HepG2 (cell line): ENCODE data around the gene ADCYAP1R1. TPM values are rescaled to one million over a fixed set of nuclear protein-coding genes. Genes with fewer than 3 reads are reported as not detected.

Source experiments
- ATAC-seq: fragments of 200-7000 bp; cut with Tn5 transposase; 3 replicates; pipeline ENCODE4 v1.9.1; 2020; ENCODE audit warnings: mild to moderate bottlenecking, moderate library complexity
- BruUV-seq: library from RNA; stranded (reverse); fragments of 400-500 nt; replicated peaks from 2 replicates; lab custom pipeline; 2021; lab: Mats Ljungman, UMichigan
- CTCF ChIA-PET: fragments of 300-600 bp; formaldehyde crosslinking; extraction: SDS; loops from one replicate; lab custom pipeline; 2021; ENCODE audit warnings: low total read pairs, inconsistent platforms, low intra/inter-chr PET ratio; lab: Yijun Ruan, JAX
- POLR2A ChIA-PET: fragments of 350-600 bp; sonication (Branson Sonifier 250); formaldehyde crosslinking; loops from one replicate; lab custom pipeline; 2020; ENCODE audit warnings: antibody characterized with exemption, inconsistent platforms; lab: Yijun Ruan, JAX
- DNase-seq: peaks from one replicate; pipeline ENCODE4 v3.0.0-alpha.2; 2015; ENCODE audit warnings: low spot score
- FAIRE-seq: peaks from 3 replicates; lab custom pipeline; 2011; peaks lifted over from hg19 to GRCh38; lab: Jason Lieb, UNC
- H2AFZ ChIP-seq: one replicate; pipeline ENCODE4 v1.6.1; 2011; ENCODE audit warnings: low read length, inconsistent platforms
- H3K27ac ChIP-seq: fragments of 300-600 bp; 3 replicates; pipeline ENCODE4 v1.8.0; 2011; ENCODE audit warnings: mixed run types, mild to moderate bottlenecking, mixed read lengths, low read length, inconsistent platforms; ENCODE audit not compliant: insufficient read depth; ENCODE audit errors: extremely low read length
- H3K27me3 ChIP-seq, 2 experiments: fragments of 200-600 bp in 1 of 2; 2 replicates in 1 of 2; 3 replicates in 1 of 2; pipeline versions ENCODE4 v1.6.0 to v1.8.0; 2011; ENCODE audit warnings: low read length in 2 of 2, mild to moderate bottlenecking in 2 of 2, moderate library complexity in 2 of 2, inconsistent platforms in 1 of 2; ENCODE audit not compliant: insufficient read depth in 2 of 2, control insufficient read depth in 1 of 2
- H3K36me3 ChIP-seq, 2 experiments: fragments of 200-600 bp in 1 of 2; replicated peaks in 1 of 2; 2 replicates in 1 of 2; 3 replicates in 1 of 2; pipeline versions ENCODE4 v1.5.1 to v1.8.0; 2011; ENCODE audit warnings: low read length in 2 of 2, inconsistent platforms in 1 of 2; ENCODE audit not compliant: insufficient read depth in 2 of 2, control insufficient read depth in 1 of 2
- H3K4me1 ChIP-seq: 2 replicates; pipeline ENCODE4 v1.5.1; 2012; ENCODE audit warnings: low read length, inconsistent platforms; ENCODE audit not compliant: insufficient read depth
- H3K4me2 ChIP-seq: 2 replicates; pipeline ENCODE4 v1.6.0; 2011; ENCODE audit warnings: low read depth, low read length, inconsistent platforms
- H3K4me3 ChIP-seq, 3 experiments: fragments of 200-600 bp in 1 of 3; sonication (generic), shearing (Covaris generic) in 1 of 3; replicated peaks in 1 of 3; 2 replicates each; pipeline ENCODE4 v1.5.1; 2011 to 2016; ENCODE audit warnings: low read length in 3 of 3, inconsistent platforms in 2 of 3, low read depth in 2 of 3, mild to moderate bottlenecking in 2 of 3, control low read depth in 1 of 3, mixed read lengths in 1 of 3; ENCODE audit not compliant: insufficient read depth in 1 of 3
- H3K79me2 ChIP-seq: one replicate; pipeline ENCODE4 v1.6.1; 2011; ENCODE audit warnings: low read length, inconsistent platforms; ENCODE audit not compliant: insufficient read depth
- H3K9ac ChIP-seq: 2 replicates; pipeline ENCODE4 v1.6.0; 2011; ENCODE audit warnings: mild to moderate bottlenecking, low read depth, low read length, inconsistent platforms; ENCODE audit not compliant: insufficient read depth
- H3K9me3 ChIP-seq: 2 replicates; pipeline ENCODE4 v1.5.1; 2012; ENCODE audit warnings: mild to moderate bottlenecking, low read length
- H4K20me1 ChIP-seq: 2 replicates; pipeline ENCODE4 v1.6.0; 2011; ENCODE audit warnings: inconsistent platforms, mild to moderate bottlenecking, low read length, moderate library complexity; ENCODE audit not compliant: insufficient read depth
- SAFB2 ChIP-seq: sonication (generic); formaldehyde crosslinking; IDR thresholded peaks from 2 replicates; pipeline ENCODE4 v1.5.1; 2020; ENCODE audit warnings: missing genetic modification reagents, low read depth, mild to moderate bottlenecking, borderline replicate concordance
- SNAI1 ChIP-seq: sonication (generic); formaldehyde crosslinking; IDR thresholded peaks from 2 replicates; pipeline ENCODE4 v1.5.0; 2020; ENCODE audit warnings: mild to moderate bottlenecking, missing genetic modification reagents, borderline replicate concordance
- ZNF407 ChIP-seq: sonication (generic); formaldehyde crosslinking; IDR thresholded peaks from one replicate; pipeline ENCODE4 v1.5.1; 2020; ENCODE audit warnings: mild to moderate bottlenecking, missing genetic modification reagents; ENCODE audit errors: not compliant biosample characterization
- WGBS: methylation state at CpG from one replicate; pipeline ENCODE4 v1.1.6; 2017; ENCODE audit warnings: low lambda C conversion rate; 5-methylcytosine and 5-hydroxymethylcytosine counted together
- in situ Hi-C: cut with HindIII; loops from 2 replicates; pipeline ENCODE4 v1.10.0; 2017; ENCODE audit warnings: low pct_unique_long_range_greater_than_20kb; ENCODE audit not compliant: extremely low pct_ligation_motif_present
- intact Hi-C: fragments of 100-400 bp; cut with micrococcal nuclease; formaldehyde crosslinking; loops from one replicate; pipeline ENCODE4 v1.10.0; 2022; ENCODE audit not compliant: unreplicated experiment
- polyA plus RNA-seq, 8 experiments: library from polyadenylated mRNA; depleted of rRNA in 3 of 8; stranded (reverse) in 7 of 8; unstranded in 1 of 8; fragments of >200 nt; fragmentation: Illumina TruSeq in 4 of 8; extraction: Trizol in 4 of 8; gene quantifications; 2 replicates each; pipeline versions ENCODE4 v1.2.1 to v1.2.3, GENCODE V29; 2011 to 2016; ENCODE audit warnings: low read depth in 4 of 8, missing spikeins in 1 of 8, mixed read lengths in 1 of 8; ENCODE audit not compliant: insufficient read depth in 1 of 8
- total RNA-seq, 5 experiments: library from RNA; depleted of rRNA; stranded (reverse); fragments of >200 nt; fragmentation: Illumina TruSeq; extraction: Trizol; gene quantifications; 2 replicates each; pipeline ENCODE4 v1.2.3, GENCODE V29; 2016; ENCODE audit warnings: low read depth in 1 of 5

ADCYAP1R1 gene
- total and polyA plus RNA-seq, 2 of the 13 experiments (the other 11 are each of a cell fraction or from before 2014, with no cell fraction given): not detected

GRCh38 chr7:31123726-31124125 is 71.6 kb downstream of the ADCYAP1R1 start:
- H2AFZ ChIP-seq: no peak overlapping the region
- H3K9ac ChIP-seq: no peak overlapping the region
- intact Hi-C loops: loop anchor here (2.0 kb wide), 1 partner anchor 323 kb away; no protein-coding TSS in a partner anchor
- TF ChIP-seq SAFB2 (CRISPR knock-in tag) (no peak), SNAI1 (CRISPR knock-in tag) (no peak), ZNF407 (CRISPR knock-in tag) (no peak)
- no TSS peak for BruUV-seq
- ChIA-PET POLR2A (no interaction called here), CTCF (no interaction called here)
- H3K27me3 ChIP-seq: 0 out of 5 replicates have a peak, but pooled peaks cover 0 to 3% of the 10 kb centered on the region in 2 experiments
- no peak for ATAC-seq
- in situ Hi-C loops: loop anchor here (5.0 kb wide), 2 partner anchors 141 to 321 kb away; no protein-coding TSS in a partner anchor
- no peaks in the 10 kb centered on the region for H3K9me3 ChIP-seq
- 0% methylated on average over 2 of the region's 2 CpGs for WGBS
- H3K36me3 ChIP-seq: no peaks in the 10 kb centered on the region
- H3K4me3 ChIP-seq: no peak overlapping the region
- H3K4me2 ChIP-seq: no peak overlapping the region
- no peak for DNase-seq
- no peak for FAIRE-seq
- no peak overlapping the region for H3K27ac ChIP-seq
- H3K79me2 ChIP-seq: no peaks in the 10 kb centered on the region
- no peaks in the 10 kb centered on the region for H3K4me1 ChIP-seq
- no peaks in the 10 kb centered on the region for H4K20me1 ChIP-seq
